Stimulated activated CD4-positive, alpha-beta T cell treated with anti-CD3 and anti-CD28 coated beads, Interleukin-15, amount 100 ng/mL, for 1 hour (primary cell): ENCODE results near the gene GCG.

ENCODE experiments used
- DNase-seq, 2 donors: peaks; one replicate each; pipeline ENCODE4 v3.0.0-alpha.2; 2020; ENCODE audit warnings: low read depth in 1 of 2, low spot score in 1 of 2

Gene GCG

DNA sequence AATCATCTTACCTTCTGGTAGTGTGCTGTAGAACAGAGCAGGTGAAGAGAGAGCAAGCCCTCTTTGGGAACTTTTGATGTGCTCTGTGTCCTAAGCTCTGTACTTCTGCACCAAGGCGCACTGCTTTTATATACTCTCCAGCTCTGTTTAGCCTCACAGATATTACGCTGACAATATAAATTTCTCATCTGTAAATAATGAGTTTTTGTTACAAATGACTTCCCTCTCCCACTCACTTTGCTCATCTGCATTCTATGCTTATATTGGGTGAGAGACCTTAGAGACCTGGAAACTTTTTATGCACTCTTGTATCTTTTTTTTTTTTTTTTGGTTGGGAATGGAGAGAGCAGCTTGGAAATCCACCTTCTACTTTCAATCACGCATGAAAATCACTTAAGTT, at the start of gene GCG:
GCG (minus strand) TSS at position 101 of the 400 bp plus-strand sequence. CDS start 3,069 bp downstream, outside the sequence.
- no peak for DNase-seq

- no peak for DNase-seq
Observed at GRCh38 chr2:162200636-162201035, 48.6 kb upstream of the GCG start.

DNA sequence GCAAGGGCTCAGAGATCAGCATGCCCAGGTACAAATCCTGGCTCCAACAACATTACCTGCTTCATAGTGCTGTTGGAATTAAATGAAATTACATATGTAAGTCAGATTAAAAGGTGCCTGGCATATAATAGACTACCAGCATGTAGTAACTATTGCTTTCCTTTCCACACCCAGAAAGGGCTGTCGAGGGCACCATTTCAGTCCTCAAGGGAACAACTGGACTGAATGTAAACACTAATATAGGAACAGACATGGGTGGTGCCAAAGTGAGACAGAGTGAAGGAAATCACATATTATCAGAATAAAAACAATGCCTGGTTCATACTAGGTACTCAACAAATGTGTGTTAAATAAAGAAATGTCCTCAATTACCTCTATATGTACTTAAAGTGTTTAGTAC, 47.9 kb upstream of the GCG start:
- no peak for DNase-seq

DNA sequence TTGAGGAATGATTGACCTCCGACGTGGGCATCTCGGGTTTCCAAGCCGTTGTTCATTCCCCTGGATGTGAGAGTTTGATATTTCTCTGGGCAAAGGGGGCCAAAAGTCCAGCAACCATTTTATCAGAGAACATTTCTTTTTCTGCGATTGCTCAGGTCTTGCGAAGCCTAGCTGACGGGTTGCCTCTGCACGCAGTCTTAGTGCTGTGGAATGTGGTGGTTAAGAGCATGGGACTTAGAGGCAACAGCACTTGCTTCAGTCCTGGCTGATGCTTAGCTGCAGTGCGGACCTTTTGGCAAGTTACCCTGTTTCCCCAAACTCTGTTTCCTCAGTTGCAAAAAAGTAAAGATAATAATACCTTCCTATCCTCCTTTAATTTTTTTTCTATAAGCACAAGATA, 46.2 kb upstream of the GCG start:
- DNase-seq, result no peak

GRCh38 chr2:162197069-162197825, 45.2 kb upstream of the GCG start:
- DNase-seq, result no peak

GRCh38 chr2:162196638-162197037, 44.6 kb upstream of the GCG start:
- DNase-seq, result no peak

GRCh38 chr2:162188451-162188850, 36.4 kb upstream of the GCG start:
- no peak for DNase-seq

DNA sequence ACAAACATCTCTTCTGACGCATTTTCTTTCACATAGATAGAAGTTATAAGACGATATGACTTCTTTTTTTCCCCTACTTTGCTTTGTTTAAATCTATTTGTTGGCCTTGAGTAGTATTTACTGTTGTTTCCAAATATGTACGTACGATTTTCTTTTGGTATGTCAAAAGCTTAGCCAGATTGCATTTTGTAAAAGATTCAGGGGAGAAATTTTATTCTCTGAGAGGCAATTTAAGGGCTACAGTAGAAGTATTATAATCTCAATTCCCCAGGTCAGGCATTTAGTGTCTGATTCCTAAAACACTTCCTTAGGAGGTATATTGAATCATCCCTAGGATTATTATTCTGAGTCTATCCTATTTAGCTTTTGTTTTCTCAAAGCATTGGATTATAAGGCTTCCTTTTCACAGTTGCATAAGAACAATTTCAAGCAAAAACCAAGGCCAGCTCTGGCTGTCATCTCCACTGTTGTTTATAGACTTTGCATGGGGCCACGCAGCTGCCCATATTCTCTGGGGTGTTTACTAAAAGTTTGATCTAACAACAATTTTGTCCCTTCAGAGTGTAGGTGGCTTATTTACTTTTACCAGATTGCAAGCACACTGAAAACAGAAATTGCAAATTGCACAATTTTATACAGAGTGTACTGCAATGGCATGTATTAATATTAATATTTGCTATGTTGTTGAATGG, 33.6 kb upstream of the GCG start:
- DNase-seq, result no peak

GRCh38 chr2:162184821-162185450, 32.9 kb upstream of the GCG start:
- no peak for DNase-seq

DNA sequence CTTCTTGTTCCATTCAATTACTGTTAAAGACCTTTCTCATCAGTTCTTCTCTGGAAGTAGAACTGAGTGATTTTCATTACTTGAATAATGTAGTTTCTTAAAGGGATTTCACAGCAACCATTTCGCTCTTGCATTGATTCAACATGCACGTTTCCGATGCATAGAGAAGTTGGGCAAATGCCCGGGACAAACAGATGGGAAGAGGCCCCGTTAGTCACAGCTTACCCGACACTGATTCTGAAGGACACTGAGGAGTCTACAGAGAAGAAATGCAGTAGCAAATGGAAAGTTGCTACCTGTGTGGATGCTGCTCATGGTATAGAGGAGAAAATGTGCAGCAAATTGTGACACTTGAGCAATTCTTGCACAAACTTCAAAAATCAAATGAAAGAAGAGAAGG, 32.3 kb upstream of the GCG start:
- no peak for DNase-seq

GRCh38 chr2:162182395-162182794, 30.3 kb upstream of the GCG start:
- DNase-seq, result no peak

DNA sequence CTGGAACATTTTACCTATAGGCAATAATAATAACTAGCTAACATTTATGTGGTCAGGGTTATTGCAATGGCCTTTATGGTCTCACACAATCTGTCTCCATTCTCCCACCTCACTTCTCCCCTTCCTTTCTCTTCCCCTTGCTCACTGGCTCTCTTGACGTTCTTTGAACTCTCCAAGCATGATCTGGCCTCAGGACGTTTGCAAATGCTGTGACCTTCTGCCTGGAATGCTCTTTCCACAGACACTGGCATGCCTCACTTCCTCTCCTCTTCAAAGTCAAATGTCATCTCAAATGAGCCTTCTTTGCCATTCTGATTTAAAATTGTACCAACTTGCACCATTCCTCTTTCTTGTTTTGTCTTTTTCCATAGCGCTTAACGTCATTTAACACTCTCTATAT, 25.3 kb upstream of the GCG start:
- DNase-seq, result no peak

GRCh38 chr2:162175714-162176113, 23.7 kb upstream of the GCG start:
- DNase-seq, result no peak

GRCh38 chr2:162174746-162175145, 22.7 kb upstream of the GCG start:
- DNase-seq, result no peak

- no peak for DNase-seq
Observed at GRCh38 chr2:162172802-162173370, 20.8 kb upstream of the GCG start.

DNA sequence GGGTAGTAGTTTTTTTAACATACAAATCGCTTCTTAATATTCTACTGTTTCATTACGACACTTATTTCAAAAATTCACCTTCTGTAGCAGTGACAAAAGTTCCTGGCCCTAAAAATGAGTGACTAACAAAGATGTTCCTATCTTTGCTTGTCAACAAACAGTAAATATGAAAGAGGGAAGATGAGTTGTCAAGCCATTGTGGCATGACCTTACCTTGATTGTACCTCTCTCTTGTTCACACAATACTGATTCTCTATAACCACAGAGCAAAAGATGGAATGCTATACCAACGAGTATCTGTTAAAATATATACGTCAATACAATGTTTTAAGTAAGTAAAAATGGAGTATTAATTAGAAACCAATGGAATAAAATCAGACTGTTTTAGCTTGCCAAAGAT, 14.7 kb upstream of the GCG start:
- DNase-seq, result no peak

DNA sequence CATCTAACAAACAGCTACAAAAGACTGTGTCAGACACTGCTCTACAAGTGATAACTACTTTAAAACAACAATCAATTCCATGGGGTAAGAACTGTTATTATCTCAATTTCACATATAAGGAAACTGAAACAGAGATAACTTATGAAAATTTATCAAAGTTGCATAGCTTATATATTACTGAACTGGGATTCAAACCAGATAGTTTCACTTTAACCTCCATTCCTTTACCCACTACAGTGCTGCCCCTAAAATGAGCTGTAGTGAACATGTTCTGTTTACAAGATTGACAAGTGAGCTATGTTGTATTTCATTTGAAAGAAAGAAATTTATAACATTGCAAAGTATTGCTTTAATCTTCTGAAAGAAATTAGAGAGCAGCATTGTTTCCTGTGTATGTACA, 14.1 kb upstream of the GCG start:
- DNase-seq, result no peak

DNA sequence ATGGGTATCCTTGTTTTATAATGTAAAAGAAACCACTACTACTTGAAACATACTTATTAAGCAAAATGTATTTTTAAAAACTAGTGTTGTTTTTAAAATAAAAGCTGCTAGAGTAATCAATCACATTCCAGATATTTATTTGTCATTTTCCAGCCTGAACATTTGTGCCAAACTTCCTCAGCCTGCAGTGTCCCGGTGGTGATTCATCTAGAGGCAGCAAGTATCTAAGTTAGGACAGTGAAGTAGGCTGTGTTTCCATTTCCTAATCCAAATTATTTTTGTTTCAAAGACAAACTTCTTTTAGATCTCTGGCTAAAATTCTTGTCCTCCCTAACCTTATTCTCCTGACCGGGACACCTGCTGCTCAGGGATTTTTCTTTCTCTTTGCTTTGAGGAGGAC, 12.8 kb upstream of the GCG start:
- DNase-seq, result no peak

DNA sequence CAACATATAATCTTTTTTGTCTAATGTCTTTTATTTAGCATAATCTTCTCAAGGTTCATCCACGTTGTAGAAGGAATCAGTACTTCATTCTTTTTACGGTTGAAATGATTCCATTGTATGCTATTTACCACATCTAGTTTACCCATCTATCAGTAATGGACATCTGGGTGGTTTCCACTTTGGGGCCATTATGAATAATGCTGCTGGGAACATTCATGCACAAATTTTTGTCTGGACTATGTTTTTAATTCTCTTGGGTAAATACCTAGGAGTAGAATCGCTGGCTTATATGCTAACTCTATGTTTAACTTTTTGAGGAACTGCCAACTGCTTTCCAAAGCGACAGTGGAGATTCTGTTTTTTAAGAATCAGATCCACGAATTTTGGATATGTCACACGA, 7.4 kb upstream of the GCG start:
- no peak for DNase-seq

DNA sequence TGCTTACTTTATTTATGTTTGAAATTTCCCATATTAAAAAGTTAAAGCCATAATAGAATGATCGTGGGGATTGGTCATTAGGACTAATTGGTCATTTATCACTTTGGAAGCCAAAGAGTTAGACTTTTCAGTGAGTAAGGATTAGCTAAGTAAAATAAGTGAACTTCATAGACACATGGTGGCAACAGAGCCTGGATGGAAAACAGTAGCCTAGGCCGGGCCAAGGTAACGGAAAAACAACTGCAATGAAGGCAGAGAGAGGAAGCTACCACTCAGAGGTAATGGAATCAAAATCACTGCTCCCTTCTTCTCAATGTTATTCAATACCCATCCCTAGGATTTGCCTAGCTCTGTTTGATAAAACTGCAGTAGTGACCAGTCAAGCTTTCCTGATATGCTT, 4.1 kb upstream of the GCG start:
- no peak for DNase-seq

DNA sequence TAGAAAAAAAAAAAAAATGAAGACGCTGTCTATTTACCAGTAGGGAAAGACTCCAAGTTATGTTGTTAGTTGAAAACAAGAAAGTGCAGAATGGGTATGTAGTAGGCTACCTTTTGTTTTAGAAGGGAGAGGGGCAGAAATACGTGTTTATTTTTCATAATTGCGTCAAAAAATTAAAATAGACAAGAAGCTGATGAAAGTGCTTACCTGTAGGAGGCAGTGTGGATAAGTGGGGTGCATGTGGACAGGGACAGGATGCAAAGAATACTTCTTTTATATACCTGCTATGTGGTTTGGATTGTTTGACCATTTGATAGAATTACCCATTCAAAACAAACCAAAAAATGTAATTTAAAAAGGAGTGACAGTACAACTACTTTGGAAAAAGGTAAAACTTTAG, 3.0 kb upstream of the GCG start:
- DNase-seq, result no peak

- peak; percentile 3 to 8 for DNase-seq
Observed at GRCh38 chr2:162153608-162154224, 1.7 kb upstream of the GCG start.
